ENCODE measurements around the gene CFAP46.

- no peak for TF ChIP-seq PAX8 (IDR thresholded peaks at IDR 0.05)
- TF ChIP-seq HDAC2 (IDR thresholded peaks at IDR 0.05), result no peak
- no peak for TF ChIP-seq FOS (IDR thresholded peaks at IDR 0.05; ENCODE audit: borderline replicate concordance, extremely low read depth, insufficient read length)
- no peak for TF ChIP-seq POLR2A (IDR thresholded peaks at IDR 0.05; ENCODE audit: low read depth, low read length)
- no peak for TF ChIP-seq SIN3A (IDR thresholded peaks at IDR 0.05; ENCODE audit: low read depth, low read length)
- no peak for TF ChIP-seq TAF1 (IDR thresholded peaks at IDR 0.05; ENCODE audit: borderline replicate concordance, low read depth, low read length)
- TF ChIP-seq RFX5 (IDR thresholded peaks at IDR 0.05; ENCODE audit: low read depth, low read length), result no peak
- TF ChIP-seq TARDBP (IDR thresholded peaks at IDR 0.05; ENCODE audit: borderline replicate concordance), result no peak
- TF ChIP-seq ZBTB11 (CRISPR knock-in tag; IDR thresholded peaks at IDR 0.05), result no peak
- no peak for TF ChIP-seq EP300 (IDR thresholded peaks at IDR 0.05; ENCODE audit: borderline replicate concordance in 1 of 2, control insufficient read depth in 1 of 2, low read depth in 2 of 2, low read length in 2 of 2)
- no peak for TF ChIP-seq CTCF (IDR thresholded peaks at IDR 0.05 in 2 of 3, conservative IDR thresholded peaks at IDR 0.05 in 1 of 3; ENCODE audit: control insufficient read depth in 2 of 3, extremely low read depth in 1 of 3, insufficient read depth in 1 of 3, low read depth in 3 of 3, low read length in 3 of 3)
- TF ChIP-seq, protein P1, sequence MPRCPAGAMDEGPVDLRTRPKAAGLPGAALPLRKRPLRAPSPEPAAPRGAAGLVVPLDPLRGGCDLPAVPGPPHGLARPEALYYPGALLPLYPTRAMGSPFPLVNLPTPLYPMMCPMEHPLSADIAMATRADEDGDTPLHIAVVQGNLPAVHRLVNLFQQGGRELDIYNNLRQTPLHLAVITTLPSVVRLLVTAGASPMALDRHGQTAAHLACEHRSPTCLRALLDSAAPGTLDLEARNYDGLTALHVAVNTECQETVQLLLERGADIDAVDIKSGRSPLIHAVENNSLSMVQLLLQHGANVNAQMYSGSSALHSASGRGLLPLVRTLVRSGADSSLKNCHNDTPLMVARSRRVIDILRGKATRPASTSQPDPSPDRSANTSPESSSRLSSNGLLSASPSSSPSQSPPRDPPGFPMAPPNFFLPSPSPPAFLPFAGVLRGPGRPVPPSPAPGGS (IDR thresholded peaks at IDR 0.05; ENCODE audit: borderline replicate concordance, insufficient read depth, low read depth, low read length, poor library complexity, severe bottlenecking), result no peak
Observed at GRCh38 chr10:132790934-132791829, 151.2 kb downstream of the CFAP46 start.
